GM18526 (cell line): Measurements from ENCODE around the gene EGLN3.

ENCODE experiments used
- POLR2A ChIP-seq: IDR thresholded peaks from 3 replicates; pipeline ENCODE4 v1.6.1; 2011; ENCODE audit not compliant: insufficient read length; ENCODE audit errors: extremely low read depth

EGLN3 gene

DNA sequence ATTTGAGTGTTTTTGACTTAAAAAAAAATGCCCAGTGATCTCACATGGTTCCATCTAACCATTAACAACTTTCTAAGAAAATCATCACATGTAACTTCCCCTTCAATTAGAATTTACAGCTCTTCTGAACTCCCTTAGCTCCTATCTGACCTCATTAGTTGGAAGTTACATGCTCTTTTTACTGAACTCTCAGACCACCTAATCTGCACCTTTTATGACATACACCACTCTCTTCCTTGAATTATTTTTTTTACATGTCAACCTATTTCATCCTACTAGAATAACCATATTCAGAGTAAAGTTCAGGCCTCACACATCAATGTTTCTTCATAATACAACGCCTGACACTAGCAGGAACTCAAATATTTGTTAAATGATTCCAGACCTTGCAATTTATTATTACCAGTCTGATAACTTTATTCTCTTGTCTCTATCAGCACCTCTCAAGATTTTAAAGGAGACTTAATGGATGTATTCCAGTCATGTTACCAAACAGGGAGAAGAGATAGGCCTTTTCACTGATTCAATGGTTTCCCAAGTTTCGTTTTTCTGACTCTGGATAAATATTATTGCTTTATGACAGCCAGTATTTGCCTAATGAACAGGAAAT lies 21.0 kb downstream of the EGLN3 start:
- no peak for TF ChIP-seq POLR2A

DNA sequence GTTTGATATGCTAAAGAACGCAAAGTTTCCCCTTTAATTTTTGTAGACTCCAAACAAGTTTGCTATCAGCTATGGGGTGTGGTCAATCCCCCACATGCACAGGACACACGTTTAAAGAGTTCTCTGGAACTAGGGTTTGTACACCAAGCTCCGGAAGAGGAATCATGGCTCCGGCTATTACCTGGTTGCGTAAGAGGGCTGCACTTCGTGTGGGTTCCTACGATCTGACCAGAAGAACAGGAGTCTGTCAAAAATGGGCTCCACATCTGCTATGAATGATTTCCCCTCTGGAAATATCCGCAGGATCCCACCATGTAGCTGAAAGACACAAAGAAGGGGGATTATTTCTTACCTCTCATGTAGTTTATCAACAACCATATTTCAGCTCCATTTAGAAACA lies 22.0 kb downstream of the EGLN3 start:
- TF ChIP-seq POLR2A = no peak

DNA sequence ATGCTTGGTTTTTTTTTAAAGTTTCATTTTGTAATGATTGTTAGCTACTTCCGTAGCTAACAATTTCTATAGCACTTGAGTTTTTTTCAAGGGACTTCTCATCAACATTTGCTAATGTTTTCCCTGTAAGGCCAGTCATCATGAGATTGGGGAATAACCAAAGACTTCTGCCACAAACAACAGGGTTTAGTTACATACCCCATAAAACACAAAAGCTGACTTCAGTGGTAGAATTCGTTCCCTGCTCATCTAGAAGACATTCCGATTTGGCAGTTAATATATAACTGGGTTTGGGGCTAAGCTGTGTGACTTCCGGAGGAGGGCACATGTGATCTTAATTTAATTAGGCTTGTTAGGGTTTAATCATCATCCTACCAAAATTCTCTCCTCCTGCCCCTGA lies 22.9 kb downstream of the EGLN3 start:
- no peak for TF ChIP-seq POLR2A

DNA sequence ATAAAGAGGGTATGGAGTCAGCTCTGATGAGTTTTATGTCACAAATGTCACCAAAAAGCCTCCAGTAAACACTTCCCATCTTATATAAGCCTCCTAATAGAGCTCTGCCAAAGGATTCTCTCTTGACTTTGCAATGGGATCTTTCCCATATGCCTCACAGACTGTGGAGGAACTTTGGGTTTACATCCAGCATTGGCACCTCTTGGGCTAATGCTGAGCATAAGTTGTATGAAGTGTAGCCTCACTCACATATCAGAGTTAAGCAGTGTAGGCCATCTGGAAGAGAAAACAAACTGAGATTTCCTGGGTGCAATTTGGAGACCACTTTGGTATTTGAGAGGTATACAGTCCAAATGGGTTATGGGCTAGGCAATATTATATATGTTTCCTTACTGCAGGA lies 24.9 kb downstream of the EGLN3 start:
- no peak for TF ChIP-seq POLR2A

DNA sequence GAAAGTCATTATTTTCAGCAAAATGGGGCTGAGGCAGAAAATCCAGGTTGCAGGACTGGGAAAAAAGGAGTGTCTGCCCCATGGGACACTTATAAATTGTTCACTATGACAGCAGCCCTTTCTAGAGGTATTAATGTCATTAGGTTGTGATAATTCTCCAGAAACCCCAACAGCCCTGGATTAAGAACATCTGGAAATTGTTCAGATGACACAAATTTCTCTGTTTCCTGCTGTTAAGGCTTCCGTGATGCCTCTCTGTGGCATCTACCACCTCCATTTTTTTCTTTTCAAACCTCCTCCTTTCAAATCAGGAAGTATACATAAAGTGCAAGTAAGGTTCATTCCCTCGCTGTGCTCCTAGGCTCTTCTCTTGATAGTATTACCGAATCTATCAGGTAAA lies 25.6 kb downstream of the EGLN3 start:
- TF ChIP-seq POLR2A = no peak

DNA sequence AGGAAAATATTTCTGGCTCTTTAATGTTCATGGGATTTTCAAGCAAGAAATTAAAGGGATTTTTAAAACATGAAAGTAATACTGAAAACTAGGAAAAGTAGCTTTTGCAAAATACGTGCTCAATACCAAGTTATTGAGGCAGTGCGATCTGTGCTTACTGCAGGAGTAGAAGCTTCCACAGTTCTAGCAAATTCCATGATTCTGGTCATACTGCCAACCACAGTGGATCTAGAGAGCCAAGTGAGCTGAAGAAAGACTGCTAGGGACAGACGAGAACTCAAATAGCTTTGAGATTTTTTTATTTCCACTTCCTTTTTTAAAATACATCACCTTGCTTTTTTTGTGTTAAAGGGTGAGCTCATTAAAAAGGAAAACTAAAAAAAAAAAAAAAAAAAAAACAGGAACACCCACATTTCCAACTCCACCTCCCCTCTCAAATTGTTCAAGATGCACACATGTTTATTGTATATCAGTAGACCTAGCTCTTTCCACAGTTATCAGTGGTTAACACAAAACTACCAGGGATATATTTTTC lies 26.2 kb downstream of the EGLN3 start:
- TF ChIP-seq POLR2A = no peak

DNA sequence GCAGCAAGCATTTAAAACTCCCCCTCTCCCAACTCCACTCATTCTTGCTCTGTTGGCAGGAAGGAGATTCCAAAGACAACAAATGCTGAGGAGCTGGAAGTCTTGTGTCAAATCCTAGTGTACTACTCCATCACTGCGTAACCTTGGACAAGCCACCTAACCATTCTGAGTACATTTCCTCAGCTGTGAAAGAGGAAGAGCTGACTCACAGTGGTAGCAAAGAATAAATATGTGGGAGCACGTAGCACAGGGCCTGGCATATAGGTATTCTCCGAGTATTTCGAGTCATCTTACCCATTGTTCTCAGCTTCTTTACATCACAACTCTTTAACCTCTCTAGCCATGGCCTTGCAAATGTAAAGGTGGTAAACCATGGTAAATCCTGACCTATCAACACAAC lies 28.7 kb downstream of the EGLN3 start:
- TF ChIP-seq POLR2A = no peak

DNA sequence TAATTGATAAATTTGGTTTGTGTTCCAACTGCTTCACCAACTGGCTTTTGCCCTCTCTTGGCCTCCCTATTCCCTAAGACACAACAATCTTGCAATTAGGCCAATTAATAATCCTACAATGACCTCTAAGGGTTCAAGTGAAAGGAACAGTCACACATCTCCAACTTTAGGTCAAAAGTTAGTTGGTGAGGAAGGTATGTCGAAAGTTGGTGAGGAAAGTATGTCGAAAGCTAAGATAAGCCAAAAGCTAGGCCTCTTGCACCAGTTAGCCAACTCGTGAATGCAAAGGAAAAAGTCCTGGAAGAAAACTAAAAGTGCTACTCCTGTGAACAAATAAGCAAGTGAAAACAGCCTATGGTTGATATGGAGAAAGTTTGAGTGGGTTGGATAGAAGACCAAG lies 32.6 kb downstream of the EGLN3 start:
- no peak for TF ChIP-seq POLR2A

DNA sequence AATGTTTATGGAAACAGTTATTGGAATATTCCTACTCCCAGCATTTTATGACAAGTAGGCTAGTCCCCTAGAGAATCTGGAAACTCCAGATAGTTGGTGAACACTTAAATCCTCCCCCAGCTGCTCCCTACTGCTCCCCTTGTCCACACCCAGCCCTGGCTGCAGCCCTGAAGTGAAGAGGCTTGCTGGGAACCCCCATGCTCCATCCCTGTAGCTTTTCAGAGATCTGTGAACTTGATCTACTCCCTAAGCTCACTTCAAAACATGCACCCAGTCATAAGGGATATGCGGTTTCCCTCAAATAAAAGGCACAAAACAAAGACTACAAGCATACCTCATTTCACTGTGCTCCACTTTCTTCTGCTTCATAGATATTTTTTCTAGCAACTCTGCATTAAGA lies 33.2 kb downstream of the EGLN3 start:
- TF ChIP-seq POLR2A = no peak

DNA sequence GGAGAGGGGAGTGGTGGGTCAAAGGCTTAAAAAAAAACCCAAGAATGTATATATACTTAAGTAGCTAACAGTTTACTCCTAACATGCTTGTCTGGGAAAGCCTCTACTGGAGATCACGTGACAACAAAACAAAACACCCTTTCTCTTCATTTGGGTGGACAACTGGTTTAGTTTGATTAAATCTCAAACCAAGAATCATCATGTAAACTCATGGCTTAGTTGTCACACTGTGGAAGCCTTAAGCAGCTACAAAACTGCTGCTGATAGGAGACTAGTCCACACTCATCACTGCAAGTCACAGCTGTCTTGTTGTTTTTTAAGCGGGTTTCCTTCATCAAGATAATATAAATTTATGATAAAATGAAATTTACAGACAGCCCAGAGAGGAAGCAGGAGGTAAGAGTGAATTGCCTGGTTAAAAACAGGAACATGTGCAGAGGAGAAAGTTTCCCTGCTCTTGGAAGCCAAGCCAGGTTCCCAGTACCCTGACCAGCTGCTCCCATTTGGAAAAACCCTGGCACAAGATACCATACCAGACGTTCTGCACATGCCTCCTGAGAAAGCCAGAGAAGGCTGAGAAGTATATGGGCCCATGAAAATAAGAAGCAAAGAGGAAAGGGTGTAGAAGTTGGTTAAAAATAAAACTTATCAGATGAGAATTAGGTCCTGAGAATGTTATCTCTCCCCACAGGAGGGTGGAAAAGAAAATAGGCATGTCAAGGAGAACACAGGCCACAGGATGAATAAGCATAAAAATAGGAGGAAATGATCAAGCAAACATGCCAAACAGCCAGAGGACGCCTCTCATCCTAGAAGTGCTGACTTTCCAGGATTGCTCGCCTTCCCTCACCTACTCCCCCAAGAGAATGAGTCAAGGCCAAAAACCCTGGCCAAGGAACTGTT lies 34.0 kb downstream of the EGLN3 start:
- no peak for TF ChIP-seq POLR2A

DNA sequence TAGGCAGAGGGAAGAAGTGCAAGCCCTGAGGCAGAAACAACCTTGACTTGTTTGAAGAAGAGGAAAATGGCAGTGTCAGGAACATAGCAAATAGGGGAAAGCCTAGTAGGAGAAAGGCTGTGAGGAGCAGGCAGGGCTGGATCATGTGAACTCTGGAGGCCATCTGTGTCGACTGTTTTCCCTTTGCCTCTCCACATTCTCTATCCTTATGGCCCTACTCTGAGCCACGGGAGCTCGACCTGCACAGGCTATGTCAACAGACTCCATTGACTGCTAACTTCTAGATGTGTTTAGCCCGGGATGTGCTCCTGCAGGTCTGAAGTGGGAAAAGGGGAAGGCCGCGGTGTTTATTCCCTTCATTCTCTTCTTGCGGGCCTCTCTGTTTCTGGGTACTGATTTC lies 35.2 kb downstream of the EGLN3 start:
- no peak for TF ChIP-seq POLR2A

DNA sequence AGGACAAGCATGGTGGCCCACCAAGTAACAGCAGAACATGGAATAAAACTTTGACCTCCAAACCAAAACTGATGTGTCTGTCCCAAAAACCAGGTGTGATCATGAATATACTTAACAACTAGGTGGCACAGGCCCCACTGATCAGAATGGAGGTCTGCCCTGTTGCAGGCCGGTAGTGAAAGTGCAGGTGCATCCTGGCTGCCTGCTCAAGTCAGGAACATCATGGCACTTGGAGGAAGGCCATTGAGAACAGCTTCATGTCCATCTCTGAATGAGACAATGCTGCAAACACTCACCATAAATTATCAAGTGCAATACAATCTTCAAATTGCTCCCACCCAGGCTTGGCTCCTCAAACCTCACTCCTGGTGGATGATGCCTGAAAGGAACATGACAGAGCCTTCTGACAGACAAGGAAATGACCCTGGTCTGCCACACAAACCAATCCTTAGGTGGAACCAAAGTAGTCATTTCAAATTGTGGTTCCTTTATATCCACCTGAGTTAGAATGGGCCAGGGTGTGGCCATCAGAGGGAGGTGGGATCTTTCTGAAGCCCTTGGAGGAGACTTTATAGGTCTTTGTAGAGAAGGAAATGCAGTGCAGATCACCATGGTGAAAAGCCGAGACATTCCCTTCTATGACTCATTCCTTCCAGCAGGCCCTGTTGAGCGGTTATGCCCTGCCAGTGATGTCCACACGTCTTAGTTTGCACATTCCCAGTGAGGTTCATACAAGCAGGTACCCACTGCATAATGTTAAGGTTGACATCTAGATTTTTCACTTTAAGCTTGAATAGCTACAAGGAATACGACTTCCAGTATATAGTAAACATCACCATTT lies 36.0 kb downstream of the EGLN3 start:
- TF ChIP-seq POLR2A = no peak

DNA sequence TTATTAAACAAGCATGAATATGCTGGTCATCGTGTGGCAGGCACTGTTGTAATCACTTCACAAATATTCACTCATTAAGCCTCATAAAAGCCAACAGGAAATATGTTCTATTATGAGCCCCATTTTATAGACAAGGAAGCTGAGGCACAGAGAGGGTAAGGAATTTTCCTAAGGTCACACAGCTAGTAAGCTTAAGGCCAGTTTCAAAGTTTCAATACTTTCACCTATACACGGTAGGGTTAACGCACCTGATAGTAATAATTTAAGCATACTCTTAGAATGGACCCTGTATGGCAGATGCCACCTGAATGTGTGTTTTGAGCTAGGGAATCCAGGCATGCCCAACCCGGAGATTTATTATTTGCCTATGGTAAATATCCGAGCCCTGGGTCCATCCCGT lies 39.8 kb downstream of the EGLN3 start:
- no peak for TF ChIP-seq POLR2A

DNA sequence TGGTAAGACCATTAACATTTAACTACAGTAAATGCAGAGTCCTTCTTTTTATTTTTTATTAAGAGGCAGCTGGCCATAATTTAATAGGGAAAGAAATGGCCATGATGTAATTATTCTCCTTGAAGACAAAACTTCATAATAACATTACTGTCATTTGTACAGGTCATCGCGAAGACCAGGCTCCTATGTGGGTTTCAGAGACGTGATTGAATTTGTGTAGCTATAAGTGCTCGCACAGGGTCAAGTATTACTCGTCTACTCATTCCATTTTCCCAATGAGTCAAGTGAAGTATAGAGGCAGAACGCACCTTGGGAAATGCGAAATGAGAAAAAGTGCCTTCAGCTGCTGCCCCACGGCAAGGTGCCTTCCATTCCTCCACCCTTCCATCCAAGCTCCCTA lies 40.4 kb downstream of the EGLN3 start:
- TF ChIP-seq POLR2A = no peak

DNA sequence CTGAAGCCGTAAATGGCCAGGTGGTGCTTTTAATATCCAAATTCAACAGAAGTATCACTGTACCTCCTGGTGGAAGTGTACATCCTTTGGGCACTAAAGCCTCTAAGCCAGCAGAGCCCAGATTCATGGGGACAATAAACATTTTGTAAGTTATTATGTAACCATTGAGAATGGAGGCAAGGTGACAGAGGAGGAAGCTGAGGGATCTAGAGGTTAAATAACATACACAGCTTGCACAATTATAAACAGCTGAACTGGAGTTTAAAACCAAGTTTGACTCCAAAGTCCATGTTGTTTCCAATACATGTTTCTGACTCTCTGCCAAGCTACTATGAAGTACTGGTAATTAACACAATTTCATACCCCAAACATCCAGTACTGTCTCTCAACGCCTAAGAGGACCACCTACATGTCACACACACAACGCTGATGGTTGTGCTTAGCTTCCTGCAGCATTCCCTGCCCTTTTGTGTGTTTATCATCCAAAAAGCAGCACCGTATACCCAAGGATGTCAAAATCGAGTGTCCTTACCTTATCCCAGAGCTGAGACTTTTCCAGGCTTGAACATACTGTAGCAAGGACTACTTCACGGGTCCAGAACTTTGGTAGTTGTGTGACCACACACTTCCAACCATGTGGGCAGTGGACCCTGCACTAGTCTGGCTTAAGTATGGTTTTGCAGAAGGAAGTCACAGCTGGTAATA lies 41.3 kb downstream of the EGLN3 start:
- TF ChIP-seq POLR2A = no peak
